Stromal cell of bone marrow (primary cell): ENCODE data around the gene PTPRF.

Source experiments
- DNase-seq: peaks from one replicate; pipeline ENCODE4 v3.0.0-alpha.2; 2012; ENCODE audit warnings: low read depth

The PTPRF gene

GRCh38 chr1:43552813-43553212 is 22.1 kb downstream of the PTPRF start:
- DNase-seq, result no peak

- DNase-seq, result no peak
Measured at GRCh38 chr1:43554444-43554992, 23.8 kb downstream of the PTPRF start.

GRCh38 chr1:43556782-43557181 is 26.1 kb downstream of the PTPRF start:
- no peak for DNase-seq

- DNase-seq, result no peak
Measured at GRCh38 chr1:43557744-43558245, 27.1 kb downstream of the PTPRF start.

- no peak for DNase-seq
Measured at GRCh38 chr1:43558346-43558841, 27.7 kb downstream of the PTPRF start.

- no peak for DNase-seq
Measured at GRCh38 chr1:43559714-43560113, 29.0 kb downstream of the PTPRF start.

- DNase-seq, result no peak
Measured at GRCh38 chr1:43560286-43560685, 29.6 kb downstream of the PTPRF start.

GRCh38 chr1:43563876-43564539 is 33.3 kb downstream of the PTPRF start:
- DNase-seq, result no peak

- DNase-seq, result no peak
Measured at GRCh38 chr1:43564551-43565348, 34.1 kb downstream of the PTPRF start.

GRCh38 chr1:43565600-43566360 is 35.1 kb downstream of the PTPRF start:
- peak; percentile 19 for DNase-seq

GRCh38 chr1:43566382-43567044 is 35.8 kb downstream of the PTPRF start:
- no peak for DNase-seq

GRCh38 chr1:43569175-43569574 is 38.5 kb downstream of the PTPRF start:
- DNase-seq, result no peak

- DNase-seq, result no peak
Measured at GRCh38 chr1:43570277-43570676, 39.6 kb downstream of the PTPRF start.

- DNase-seq, result no peak
Measured at GRCh38 chr1:43570715-43571114, 40.0 kb downstream of the PTPRF start.

- no peak for DNase-seq
Measured at GRCh38 chr1:43572084-43572483, 41.4 kb downstream of the PTPRF start.

GRCh38 chr1:43572538-43572937 is 41.9 kb downstream of the PTPRF start:
- DNase-seq, result no peak

- DNase-seq, result no peak
Measured at GRCh38 chr1:43573066-43573800, 42.5 kb downstream of the PTPRF start.

- no peak for DNase-seq
Measured at GRCh38 chr1:43576521-43576920, 45.8 kb downstream of the PTPRF start.

- no peak for DNase-seq
Measured at GRCh38 chr1:43577655-43578542, 47.2 kb downstream of the PTPRF start.

GRCh38 chr1:43580039-43580438 is 49.4 kb downstream of the PTPRF start:
- DNase-seq, result no peak
